Adrenal gland (tissue), 12 donors: Measurements from ENCODE around the gene GPC3. TPM values are rescaled to one million over a fixed set of nuclear protein-coding genes. Genes with fewer than 3 reads are reported as not detected.

Source experiments
- DNase-seq, 7 donors: peaks; one replicate each; pipeline ENCODE4 v3.0.0-alpha.2; 2019 to 2020
- H3K27ac ChIP-seq, 5 donors: fragments of 200-600 bp; sonication (generic) in 4 of 5; 1 replicate in 3 of 5; 2 replicates in 2 of 5; pipeline versions ENCODE4 v1.5.1 to v1.8.0; 2016 to 2020; ENCODE audit warnings: mild to moderate bottlenecking in 1 of 5
- H3K27me3 ChIP-seq: fragments of 200-600 bp; 2 replicates; pipeline ENCODE4 v1.8.0; 2021
- H3K36me3 ChIP-seq, 2 donors: fragments of 200-600 bp; replicated peaks in 1 of 2; 1 replicate in 1 of 2; 2 replicates in 1 of 2; pipeline versions ENCODE4 v1.5.1 to v1.8.0; 2018 to 2022
- H3K4me1 ChIP-seq, 2 donors: fragments of 200-600 bp; replicated peaks in 1 of 2; 1 replicate in 1 of 2; 2 replicates in 1 of 2; pipeline versions ENCODE4 v1.5.1 to v1.8.0; 2018 to 2021
- H3K4me3 ChIP-seq, 4 donors: fragments of 200-600 bp; sonication (generic) in 3 of 4; one replicate each; pipeline ENCODE4 v1.5.1; 2016 to 2018
- H3K9me3 ChIP-seq, 3 donors: fragments of 200-600 bp; sonication (generic) in 1 of 3; replicated peaks in 1 of 3; 1 replicate in 2 of 3; 2 replicates in 1 of 3; pipeline versions ENCODE4 v1.5.1 to v1.8.0; 2016 to 2021
- CTCF ChIP-seq, 6 experiments: fragments of 450-650 bp in 4 of 6; fragments of 200-600 bp in 2 of 6; sonication (generic) in 1 of 6; IDR thresholded peaks; 1 replicate in 5 of 6; 2 replicates in 1 of 6; pipeline versions ENCODE4 v1.5.1 to v1.8.0; 2016 to 2021; ENCODE audit warnings: antibody characterized with exemption in 6 of 6, mild to moderate bottlenecking in 2 of 6, moderate library complexity in 1 of 6
- POLR2A ChIP-seq, 2 donors: fragments of 450-650 bp; IDR thresholded peaks; one replicate each; pipeline ENCODE4 v1.6.1; 2017; ENCODE audit warnings: antibody characterized with exemption in 2 of 2, mild to moderate bottlenecking in 2 of 2, moderate library complexity in 1 of 2
- WGBS, 4 donors: extraction: QIAGEN DNeasy Blood & Tissue Kit in 2 of 4; methylation state at CpG; one replicate each; pipeline versions ENCODE4 v1.1.5 to v1.1.7; 2013 to 2017; 5-methylcytosine and 5-hydroxymethylcytosine counted together
- intact Hi-C, 2 donors: fragments of 100-400 bp; cut with DNase I; formaldehyde crosslinking; loops; one replicate each; pipeline versions ENCODE4 v1.14.1 to v1.15.0; 2022 to 2023
- polyA plus RNA-seq, 3 donors: library from polyadenylated mRNA; stranded (reverse); fragments of 200-250 nt in 2 of 3; fragments of 350-450 nt in 1 of 3; fragmentation: Illumina TruSeq in 1 of 3; extraction: RNeasy Lipid Tissue Mini Kit (QIAGEN cat#74804) in 1 of 3; gene quantifications; one replicate each; pipeline ENCODE4 v1.2.3, GENCODE V29; 2013 to 2014
- total RNA-seq, 9 donors: library from RNA; depleted of rRNA in 4 of 9; stranded (reverse); fragments of >200 nt in 4 of 9; fragments of 120-200 nt in 1 of 9; fragmentation: NEBNext Ultra II Directional in 1 of 9; extraction: Animal tissue kit (Norgen Biotek cat#: 25700) in 1 of 9; gene quantifications; one replicate each; pipeline versions ENCODE4 v1.1.0 to v1.2.4, GENCODE V29; 2013 to 2023
- donor health status: healthy with polysubstance abuse.
- donor health status: Bipolar disorder and iron deficiency.
- donor health status: DM: yes; HTN: yes; CAD: no.
- donor health status: DM: no; HTN: no; CAD: no.
- donor health status: DM: no; HTN: no; CAD: no.
- donor health status: DM: yes; HTN: yes; CAD: no.

The GPC3 gene
- total and polyA plus RNA-seq, 12 donors: 3.5 to 56.7 (median 20.9) TPM

GRCh38 chrX:133550665-133551485 lies 434.5 kb downstream of the GPC3 start:
- Histone ChIP-seq H3K27ac (no peak overlapping the region), H3K27me3 (peaks cover 6% of the 10 kb centered on the region), H3K36me3 (no peaks in the 10 kb centered on the region), H3K4me3 (no peak overlapping the region), H3K4me1 (no peaks in the 10 kb centered on the region), H3K9me3 (no peaks in the 10 kb centered on the region)
- intact Hi-C loops: no loop called here
- TF ChIP-seq POLR2A (IDR thresholded peaks at IDR 0.05): no peak
- TF ChIP-seq CTCF (IDR thresholded peaks at IDR 0.05): no peak
- 59 to 93% (median 68%) methylated on average over 4 of the region's 4 CpGs for WGBS, 4 donors
- no peak for DNase-seq

- Histone ChIP-seq H3K9me3 (no peaks in the 10 kb centered on the region), H3K27me3 (peaks cover 6% of the 10 kb centered on the region), H3K27ac (no peak overlapping the region), H3K36me3 (no peaks in the 10 kb centered on the region), H3K4me3 (no peak overlapping the region), H3K4me1 (no peaks in the 10 kb centered on the region)
- intact Hi-C loops: no loop called here
- DNase-seq: no peak
- TF ChIP-seq POLR2A (IDR thresholded peaks at IDR 0.05): no peak
- TF ChIP-seq CTCF (IDR thresholded peaks at IDR 0.05): no peak
These were observed 436.0 kb downstream of the GPC3 start for GRCh38 chrX:133549295-133549933.

GRCh38 chrX:133546441-133546840 lies 439.0 kb downstream of the GPC3 start:
- no peaks in the 10 kb centered on the region for H3K9me3 ChIP-seq
- intact Hi-C loops: no loop called here
- no peak for DNase-seq
- no peaks in the 10 kb centered on the region for H3K27me3 ChIP-seq
- no peak overlapping the region for H3K27ac ChIP-seq
- H3K4me3 ChIP-seq: no peak overlapping the region
- TF ChIP-seq POLR2A (IDR thresholded peaks at IDR 0.05) (no peak), CTCF (IDR thresholded peaks at IDR 0.05) (no peak)
- H3K36me3 ChIP-seq: no peaks in the 10 kb centered on the region
- H3K4me1 ChIP-seq: no peaks in the 10 kb centered on the region

- intact Hi-C loops: no loop called here
- no peak for DNase-seq
- TF ChIP-seq CTCF (IDR thresholded peaks at IDR 0.05) (no peak), POLR2A (IDR thresholded peaks at IDR 0.05) (no peak)
- Histone ChIP-seq H3K4me3 (no peak overlapping the region), H3K27ac (no peak overlapping the region), H3K9me3 (no peaks in the 10 kb centered on the region), H3K27me3 (no peaks in the 10 kb centered on the region), H3K36me3 (no peaks in the 10 kb centered on the region), H3K4me1 (no peaks in the 10 kb centered on the region)
- WGBS, 4 donors: 66 to 94% (median 87%) methylated on average over 3 of the region's 3 CpGs
These were observed 440.6 kb downstream of the GPC3 start for GRCh38 chrX:133544778-133545177.
